GM12873 (cell line): ENCODE measurements around the gene CELF2.

ENCODE experiments used
- CTCF ChIP-seq: IDR thresholded peaks from 2 replicates; pipeline ENCODE4 v1.5.1; 2012; ENCODE audit warnings: low read depth, mild to moderate bottlenecking, moderate library complexity, low read length, control low read depth; ENCODE audit not compliant: insufficient read depth; ENCODE audit errors: missing control alignments

Gene CELF2

GRCh38 chr10:11328264-11329061, 310.8 kb downstream of the CELF2 start:
- TF ChIP-seq CTCF, result no peak

GRCh38 chr10:11329062-11329673, 311.5 kb downstream of the CELF2 start:
- TF ChIP-seq CTCF, result no peak

- TF ChIP-seq CTCF, result no peak
Observed at GRCh38 chr10:11330383-11331045, 312.8 kb downstream of the CELF2 start.

GRCh38 chr10:11331046-11331577, 313.4 kb downstream of the CELF2 start:
- TF ChIP-seq CTCF, result no peak

GRCh38 chr10:11331726-11332125, 314.1 kb downstream of the CELF2 start:
- no peak for TF ChIP-seq CTCF

- no peak for TF ChIP-seq CTCF
Observed at GRCh38 chr10:11332846-11333245, 315.2 kb downstream of the CELF2 start.

GRCh38 chr10:11334436-11334835, 316.8 kb downstream of the CELF2 start:
- TF ChIP-seq CTCF, result no peak
